Stimulated activated CD4-positive, alpha-beta T cell treated with anti-CD3 and anti-CD28 coated beads, TNF-alpha, amount 100 ng/mL, for 4 hours (primary cell): ENCODE results near the gene CDR2.
A peak's percentile ranks its signal among the peaks of the same experiment; 100 is the strongest.
"Not testable (repeated sequence)": the region's sequence is repeated elsewhere in the genome, so short reads cannot be mapped to it uniquely, and the experiment has no call there.

Experiments
- DNase-seq, 3 experiments: peaks; one replicate each; pipeline ENCODE4 v3.0.0-alpha.2; 2020; ENCODE audit warnings: low read depth in 3 of 3

The CDR2 gene

DNA sequence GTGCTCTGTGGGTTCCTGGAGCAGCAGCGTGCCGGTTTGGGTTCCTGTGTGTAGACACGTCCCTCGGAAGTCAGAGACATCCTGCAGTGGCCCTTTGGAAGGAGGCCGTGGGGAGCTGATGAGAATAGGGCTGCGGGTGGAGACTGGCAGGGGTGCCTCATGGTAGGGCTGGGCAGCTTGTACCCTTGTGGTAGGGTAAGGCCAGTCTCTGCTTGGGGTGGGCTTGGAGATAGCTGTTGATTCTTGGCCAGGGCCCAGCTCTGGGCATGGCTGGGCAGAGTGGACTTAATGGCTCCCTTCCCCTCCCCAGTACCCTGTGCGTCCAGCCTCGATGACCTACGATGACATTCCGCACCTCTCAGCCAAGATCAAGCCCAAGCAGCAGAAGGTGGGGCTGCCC lies 66.6 kb downstream of the CDR2 start:
- DNase-seq: no peak

- DNase-seq: no peak
These were observed 67.6 kb downstream of the CDR2 start for GRCh38 chr16:22306788-22307187.

DNA sequence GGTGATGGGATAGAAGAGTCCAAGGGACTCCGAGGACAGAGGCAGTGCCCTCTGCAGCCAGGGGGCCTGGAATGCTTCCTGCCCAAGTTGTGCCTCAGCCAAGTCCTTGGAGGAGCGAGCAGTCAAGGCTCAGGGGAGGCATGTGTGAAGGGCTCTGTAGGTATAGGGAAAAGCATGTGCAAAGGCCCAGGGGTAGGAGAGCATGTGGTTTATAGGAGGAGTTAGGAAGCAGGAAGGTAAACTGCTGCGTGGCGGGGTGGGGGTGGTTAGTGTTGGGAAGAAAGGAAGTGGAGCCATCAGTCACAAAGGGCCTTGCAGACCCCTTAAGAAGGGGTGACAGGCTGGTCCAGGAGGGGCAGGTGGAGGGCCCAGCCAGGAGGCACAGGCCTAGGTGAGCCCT lies 70.0 kb downstream of the CDR2 start:
- DNase-seq: no peak

- DNase-seq: no peak
These were observed 71.5 kb downstream of the CDR2 start for GRCh38 chr16:22302776-22303363.

GRCh38 chr16:22301423-22301822 lies 73.0 kb downstream of the CDR2 start:
- not testable (repeated sequence) for DNase-seq

- DNase-seq: peak in 1 of 3 experiments; percentile 13
These were observed 73.9 kb downstream of the CDR2 start for GRCh38 chr16:22300427-22301071.

GRCh38 chr16:22299036-22299435 lies 75.4 kb downstream of the CDR2 start:
- DNase-seq: no peak

- peak; percentile 38 to 58 (median 45) for DNase-seq
These were observed 76.3 kb downstream of the CDR2 start for GRCh38 chr16:22297871-22298733.

GRCh38 chr16:22297114-22297870 lies 77.1 kb downstream of the CDR2 start, which contains the start of gene POLR3E:
TSS of gene POLR3E (plus strand) at chr16:22297409. CDS start at chr16:22302969, 5,560 bp downstream.
- peak; percentile 99 to 100 (median 100) for DNase-seq

DNA sequence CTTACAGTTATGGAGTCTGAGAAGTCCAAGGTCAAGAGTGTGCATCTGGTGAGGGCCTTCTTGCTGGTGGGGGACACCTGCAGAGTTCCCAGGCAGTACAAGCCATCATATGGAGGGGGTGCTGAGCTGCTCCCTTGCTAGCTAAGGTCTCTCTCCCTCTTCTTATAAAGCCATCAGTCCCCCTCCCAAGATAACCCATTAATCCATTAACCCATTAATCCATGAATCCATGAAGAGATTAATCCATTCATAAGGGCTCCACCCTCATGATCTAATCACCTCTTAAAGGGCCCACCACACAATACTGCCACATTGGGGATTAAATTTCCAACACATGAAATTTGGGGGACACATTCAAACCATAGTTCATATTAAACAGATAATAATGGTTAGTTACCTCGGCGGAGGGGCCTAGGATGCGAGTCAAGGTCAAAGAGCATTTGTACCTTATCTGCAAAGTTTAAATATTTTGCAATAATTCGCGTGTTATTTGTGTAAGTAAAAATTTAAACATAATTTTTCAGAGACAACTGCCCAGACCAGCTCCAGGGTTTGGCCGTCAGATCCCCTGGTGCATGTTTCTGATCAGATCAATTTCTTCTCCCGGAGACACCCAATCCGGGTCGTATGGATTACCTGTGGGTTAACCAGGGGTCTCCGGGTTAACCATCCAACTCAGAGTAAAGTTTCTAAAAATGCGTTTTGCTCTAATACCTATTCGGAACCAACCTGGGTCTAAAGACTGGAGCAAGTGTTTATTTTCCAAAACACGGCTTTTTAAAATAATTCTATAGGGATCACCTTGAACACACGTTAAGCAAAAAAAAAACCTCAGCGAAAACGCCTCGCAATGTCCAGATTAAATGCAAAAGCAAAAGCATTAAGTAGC lies 78.0 kb downstream of the CDR2 start:
- no peak for DNase-seq
